Heart right ventricle (tissue), 16 donors: ENCODE results near the gene ACCS. TPM values are rescaled to one million over a fixed set of nuclear protein-coding genes. Genes with fewer than 3 reads are reported as not detected.

Experiments used
- ATAC-seq, 8 donors: fragments of 200-7000 bp; cut with Tn5 transposase; one replicate each; pipeline ENCODE4 v1.9.1; 2020; ENCODE audit warnings: mild to moderate bottlenecking in 8 of 8, moderate library complexity in 8 of 8, moderate number of reproducible peaks in 1 of 8
- DNase-seq, 2 donors: peaks; one replicate each; pipeline ENCODE4 v3.0.0-alpha.2; 2020
- H3K27ac ChIP-seq, 10 donors: fragments of 200-600 bp; sonication (generic) in 2 of 10; one replicate each; pipeline versions ENCODE4 v1.5.0 to v1.8.0; 2020 to 2022; ENCODE audit warnings: mild to moderate bottlenecking in 3 of 10
- H3K27me3 ChIP-seq, 7 donors: fragments of 200-600 bp; one replicate each; pipeline ENCODE4 v1.8.0; 2021 to 2022; ENCODE audit warnings: mild to moderate bottlenecking in 2 of 7
- H3K36me3 ChIP-seq, 9 donors: fragments of 200-600 bp; sonication (generic) in 1 of 9; one replicate each; pipeline versions ENCODE4 v1.5.0 to v1.8.0; 2020 to 2022; ENCODE audit warnings: mild to moderate bottlenecking in 2 of 9
- H3K4me1 ChIP-seq, 9 donors: fragments of 200-600 bp; sonication (generic) in 1 of 9; one replicate each; pipeline versions ENCODE4 v1.5.0 to v1.8.0; 2020 to 2022; ENCODE audit warnings: mild to moderate bottlenecking in 4 of 9
- H3K4me3 ChIP-seq, 10 donors: fragments of 200-600 bp; sonication (generic) in 2 of 10; one replicate each; pipeline versions ENCODE4 v1.5.0 to v1.8.0; 2020 to 2022; ENCODE audit warnings: mild to moderate bottlenecking in 7 of 10, moderate library complexity in 2 of 10
- H3K9me3 ChIP-seq, 11 donors: fragments of 200-600 bp in 10 of 11; sonication (generic) in 2 of 11; one replicate each; pipeline versions ENCODE4 v1.5.0 to v1.8.0; 2013 to 2022; ENCODE audit warnings: mild to moderate bottlenecking in 2 of 11, control low read depth in 1 of 11, moderate library complexity in 1 of 11
- WGBS, 2 donors: extraction: QIAGEN DNeasy Blood & Tissue Kit; methylation state at CpG; one replicate each; pipeline ENCODE4 v1.1.7; 2013; ENCODE audit warnings: inconsistent platforms in 1 of 2; 5-methylcytosine and 5-hydroxymethylcytosine counted together
- intact Hi-C, 10 donors: fragments of 100-400 bp; cut with DNase I; formaldehyde crosslinking; loops; one replicate each; pipeline versions ENCODE4 v1.11.1 to v1.14.2; 2022
- polyA plus RNA-seq, 2 donors: library from polyadenylated mRNA; stranded (reverse); fragments of 200-250 nt; gene quantifications; one replicate each; pipeline ENCODE4 v1.2.3, GENCODE V29; 2013
- total RNA-seq, 10 donors: library from RNA; stranded (reverse); fragmentation: NEBNext Ultra II Directional in 3 of 10; extraction: Animal tissue kit (Norgen Biotek cat#: 25700) in 3 of 10; gene quantifications; one replicate each; pipeline versions ENCODE4 v1.2.1 to v1.2.4, GENCODE V29; 2021 to 2023
- TF ChIP-seq, protein P1 (sequence below), 9 donors: fragments of 200-600 bp; sonication (generic) in 2 of 9; IDR thresholded peaks; one replicate each; pipeline versions ENCODE4 v1.5.0 to v1.8.0; 2021 to 2022; ENCODE audit warnings: antibody characterized with exemption in 9 of 9, mild to moderate bottlenecking in 5 of 9, moderate library complexity in 1 of 9
- donor health status: Arrhythmogenic right ventricular cardiomyopathy.
- donor health status: ischemic (EF 13 %, LVEDD 7.1; RV severe dilation, severe dysfunction).
- donor health status: healthy with polysubstance abuse.
- donor health status: DM: no; HTN: yes; CAD: no.
- donor health status: DM: no; HTN: no; CAD: no.
- donor health status: ischemic (EF 25% LVEDD 6.9; RV normal size, moderate dysfunction).
- donor health status: ischemic (EF 25% LVEDD 5.7; RV mildly dilated, moderate dysfunction).
- donor health status: healthy.
- donor health status: DM: yes; HTN: yes; CAD: no.
- donor health status: Ischemic cardiomyopathy.
- donor health status: ischemic (EF 35%, LVEDD 5.7; RV mildly dilated, moderate dysfunction).
- donor health status: nonischemic (EF 11% LVEDD 7.7; RV severe dilation, severe dysfunction).
- donor health status: DM: yes; HTN: yes; CAD: no.
- donor health status: PGD.
- donor health status: ischemic (EF 29% LVEDD 5.4; RV normal size, mild dysfunction).
- donor health status: nonischemic (EF 23%, LVEDD 6.1; RV moderate dilation, normal function).

The ACCS gene
- total and polyA plus RNA-seq, 12 donors, result 2.6 to 32.7 (median 8.2) TPM

DNA sequence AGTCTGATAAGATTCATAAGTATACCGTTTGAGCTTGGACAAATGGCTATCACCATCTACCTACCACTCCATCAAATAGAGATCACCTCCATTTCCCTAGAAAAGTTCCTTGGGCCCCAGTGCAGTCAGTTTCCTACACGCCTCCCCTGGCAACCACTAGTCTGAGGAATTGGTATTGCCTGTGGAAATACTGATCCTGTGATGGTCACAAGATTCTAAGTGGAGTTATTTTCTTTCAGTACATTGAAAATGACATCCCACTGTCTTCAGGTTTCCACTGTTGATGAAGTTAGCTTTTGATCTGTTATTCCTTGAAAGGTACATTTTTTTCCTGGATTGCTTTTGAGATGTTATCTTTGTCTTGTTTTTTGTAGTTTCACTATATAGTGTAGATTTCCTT, 22.9 kb upstream of the ACCS start:
- DNase-seq, result no peak
- WGBS, 2 donors, result 78 to 84% methylated on average over 2 of the region's 2 CpGs
- Histone ChIP-seq H3K9me3 (peaks cover 0 to 13% (median 6%) of the 10 kb centered on the region in 11 donors), H3K4me3 (no peak overlapping the region), H3K27me3 (no peaks in the 10 kb centered on the region), H3K36me3 (no peaks in the 10 kb centered on the region), H3K4me1 (no peaks in the 10 kb centered on the region), H3K27ac (no peak overlapping the region)
- ATAC-seq, result no peak
- intact Hi-C loops, result no loop called here
- TF ChIP-seq, protein P1, sequence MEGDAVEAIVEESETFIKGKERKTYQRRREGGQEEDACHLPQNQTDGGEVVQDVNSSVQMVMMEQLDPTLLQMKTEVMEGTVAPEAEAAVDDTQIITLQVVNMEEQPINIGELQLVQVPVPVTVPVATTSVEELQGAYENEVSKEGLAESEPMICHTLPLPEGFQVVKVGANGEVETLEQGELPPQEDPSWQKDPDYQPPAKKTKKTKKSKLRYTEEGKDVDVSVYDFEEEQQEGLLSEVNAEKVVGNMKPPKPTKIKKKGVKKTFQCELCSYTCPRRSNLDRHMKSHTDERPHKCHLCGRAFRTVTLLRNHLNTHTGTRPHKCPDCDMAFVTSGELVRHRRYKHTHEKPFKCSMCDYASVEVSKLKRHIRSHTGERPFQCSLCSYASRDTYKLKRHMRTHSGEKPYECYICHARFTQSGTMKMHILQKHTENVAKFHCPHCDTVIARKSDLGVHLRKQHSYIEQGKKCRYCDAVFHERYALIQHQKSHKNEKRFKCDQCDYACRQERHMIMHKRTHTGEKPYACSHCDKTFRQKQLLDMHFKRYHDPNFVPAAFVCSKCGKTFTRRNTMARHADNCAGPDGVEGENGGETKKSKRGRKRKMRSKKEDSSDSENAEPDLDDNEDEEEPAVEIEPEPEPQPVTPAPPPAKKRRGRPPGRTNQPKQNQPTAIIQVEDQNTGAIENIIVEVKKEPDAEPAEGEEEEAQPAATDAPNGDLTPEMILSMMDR (IDR thresholded peaks at IDR 0.05), result no peak

DNA sequence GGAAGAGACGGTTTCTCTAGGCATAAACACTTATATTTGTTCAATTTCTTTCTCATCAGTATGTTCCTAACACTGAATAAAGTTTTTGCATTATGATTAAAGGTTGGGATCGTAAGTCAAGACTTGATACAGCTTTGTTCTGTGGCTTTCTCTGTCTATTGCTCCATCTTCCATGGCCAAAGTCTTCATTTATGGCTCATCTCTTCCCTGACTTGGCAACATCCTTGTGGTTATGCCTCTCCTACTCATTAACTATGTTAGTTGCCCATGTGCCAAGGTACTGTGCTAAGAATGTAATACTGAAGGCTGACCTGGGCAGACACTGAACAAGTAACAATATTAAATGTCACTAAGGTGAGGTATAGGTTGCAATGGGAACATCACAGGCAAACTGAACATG, 19.9 kb upstream of the ACCS start:
- ATAC-seq (no peak), DNase-seq (peak in 1 of 2 donors; percentile 0)
- peaks cover 0 to 8% (median 4%) of the 10 kb centered on the region in 11 donors for H3K9me3 ChIP-seq
- no peaks in the 10 kb centered on the region for H3K36me3 ChIP-seq
- H3K27ac ChIP-seq, result no peak overlapping the region
- no peak overlapping the region for H3K4me3 ChIP-seq
- WGBS, 2 donors, result 88 to 89% methylated on average over 2 of the region's 2 CpGs
- TF ChIP-seq, protein P1 (IDR thresholded peaks at IDR 0.05), result no peak
- H3K27me3 ChIP-seq, result no peaks in the 10 kb centered on the region
- intact Hi-C loops, result no loop called here
- H3K4me1 ChIP-seq, result no peaks in the 10 kb centered on the region

DNA sequence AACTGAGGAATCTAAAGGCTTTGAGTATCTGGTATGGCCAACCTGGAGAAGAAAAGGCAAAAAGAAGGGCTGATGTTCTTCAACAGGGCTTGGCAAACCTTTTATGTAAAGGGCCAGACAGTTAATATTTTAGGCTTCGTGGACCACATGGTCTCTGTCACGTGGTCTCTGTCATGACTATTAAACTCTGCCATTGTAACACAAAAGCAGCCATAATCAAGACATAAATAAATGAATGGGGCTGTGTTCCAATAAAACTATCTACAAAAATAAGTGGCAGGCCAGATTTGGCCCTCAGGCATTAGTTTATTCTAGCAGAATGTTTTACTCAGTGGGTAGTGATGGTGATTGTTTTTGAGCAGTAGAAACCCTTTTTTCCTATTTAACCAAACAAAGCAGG, 18.8 kb upstream of the ACCS start:
- Histone ChIP-seq H3K27ac (no peak overlapping the region), H3K27me3 (no peaks in the 10 kb centered on the region), H3K36me3 (no peaks in the 10 kb centered on the region), H3K4me1 (no peaks in the 10 kb centered on the region), H3K9me3 (no peaks in the 10 kb centered on the region), H3K4me3 (no peak overlapping the region)
- intact Hi-C loops, result no loop called here
- DNase-seq (no peak), ATAC-seq (no peak)
- TF ChIP-seq, protein P1 (IDR thresholded peaks at IDR 0.05), result no peak
- 76 to 77% methylated on average over 2 of the region's 2 CpGs for WGBS, 2 donors

DNA sequence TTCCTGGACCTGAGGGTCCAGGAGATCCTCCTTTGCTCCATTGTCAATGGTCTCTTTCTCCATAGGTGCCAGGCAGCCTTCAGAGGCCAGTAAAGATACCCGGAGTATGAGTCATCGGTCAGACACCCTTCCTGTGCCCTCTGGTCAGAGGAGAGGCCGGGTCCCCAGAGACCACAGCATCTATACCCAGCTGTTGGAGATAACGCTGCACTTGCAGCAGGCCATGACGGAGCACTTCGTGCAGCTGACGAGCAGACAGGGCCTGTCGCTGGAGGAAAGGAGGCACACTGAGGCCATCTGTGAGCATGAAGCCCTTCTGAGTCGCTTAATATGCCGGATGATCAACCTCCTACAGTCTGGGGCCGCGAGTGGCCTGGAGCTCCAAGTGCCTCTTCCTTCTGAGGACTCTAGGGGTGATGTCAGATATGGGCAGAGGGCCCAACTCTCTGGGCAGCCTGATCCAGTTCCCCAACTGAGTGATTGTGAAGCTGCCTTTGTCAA, 18.1 kb upstream of the ACCS start, which contains the start of gene ACCSL:
Gene ACCSL (plus strand): TSS at position 51 of the 501 bp plus-strand sequence. CDS start 56 bp downstream, at position 107.
- ATAC-seq, result peak in 1 of 8 donors; percentile 55
- intact Hi-C loops, result no loop called here

More for the DNA sequence above, 18.1 kb upstream of the ACCS start, which contains the start of gene ACCSL:
- DNase-seq, result no peak
- Histone ChIP-seq H3K27me3 (no peaks in the 10 kb centered on the region), H3K4me1 (no peaks in the 10 kb centered on the region), H3K36me3 (no peaks in the 10 kb centered on the region), H3K4me3 (no peak within 1 kb of the TSS), H3K27ac (no peak within 1 kb of the TSS), H3K9me3 (no peaks in the 10 kb centered on the region)
- TF ChIP-seq, protein P1 (IDR thresholded peaks at IDR 0.05), result no peak
- 72 to 81% methylated on average over 12 of the region's 12 CpGs for WGBS, 2 donors
